Activated CD4-positive, alpha-beta T cell treated with anti-CD3 and anti-CD28 coated beads, Interleukin-2, amount 50 U/mL, for 16 hours (primary cell): ENCODE results near the gene NFAM1.

ENCODE experiments used
- DNase-seq: peaks from one replicate; pipeline ENCODE4 v3.0.0-alpha.2; 2020

Gene NFAM1

GRCh38 chr22:42379966-42380537 lies 52.2 kb downstream of the NFAM1 start:
- DNase-seq = no peak

GRCh38 chr22:42376711-42377554 lies 55.3 kb downstream of the NFAM1 start:
- DNase-seq = no peak

- DNase-seq = no peak
These were observed 56.2 kb downstream of the NFAM1 start for GRCh38 chr22:42375982-42376381.

- DNase-seq = no peak
These were observed 59.2 kb downstream of the NFAM1 start for GRCh38 chr22:42372976-42373375.

- no peak for DNase-seq
These were observed 60.7 kb downstream of the NFAM1 start for GRCh38 chr22:42371501-42371900.

- no peak for DNase-seq
These were observed 61.1 kb downstream of the NFAM1 start for GRCh38 chr22:42371099-42371498.

- DNase-seq = peak; percentile 92
These were observed 62.8 kb downstream of the NFAM1 start for GRCh38 chr22:42369250-42370041.

GRCh38 chr22:42368379-42369249 lies 63.6 kb downstream of the NFAM1 start:
- no peak for DNase-seq

GRCh38 chr22:42367980-42368378 lies 64.2 kb downstream of the NFAM1 start:
- no peak for DNase-seq

GRCh38 chr22:42366806-42367581 lies 65.2 kb downstream of the NFAM1 start:
- no peak for DNase-seq

GRCh38 chr22:42365942-42366695 lies 66.1 kb downstream of the NFAM1 start:
- DNase-seq = no peak

GRCh38 chr22:42365111-42365865 lies 66.9 kb downstream of the NFAM1 start:
- DNase-seq = no peak

- DNase-seq = no peak
These were observed 67.5 kb downstream of the NFAM1 start for GRCh38 chr22:42364604-42365110.

- DNase-seq = no peak
These were observed 68.3 kb downstream of the NFAM1 start for GRCh38 chr22:42363892-42364291.

GRCh38 chr22:42361523-42361922 lies 70.7 kb downstream of the NFAM1 start:
- DNase-seq = no peak

GRCh38 chr22:42360348-42360747 lies 71.9 kb downstream of the NFAM1 start:
- DNase-seq = no peak

GRCh38 chr22:42358643-42359558 lies 73.3 kb downstream of the NFAM1 start:
- no peak for DNase-seq

- DNase-seq = no peak
These were observed 74.4 kb downstream of the NFAM1 start for GRCh38 chr22:42357634-42358296.
